H9 (cell line): ENCODE measurements around the gene DOCK9. TPM values are rescaled to one million over a fixed set of nuclear protein-coding genes. Genes with fewer than 3 reads are reported as not detected.

ENCODE experiments used
- DNase-seq: peaks from one replicate; pipeline ENCODE4 v3.0.0-alpha.2; 2017
- H2AFZ ChIP-seq: one replicate; pipeline ENCODE4 v1.6.1; 2013; ENCODE audit warnings: mild to moderate bottlenecking, low read length, control low read depth, moderate library complexity
- H2AK5ac ChIP-seq: 2 replicates; pipeline ENCODE4 v1.6.1; 2013; ENCODE audit warnings: low read length, control low read depth, mixed read lengths; ENCODE audit not compliant: insufficient read length
- H2BK120ac ChIP-seq: one replicate; pipeline ENCODE4 v1.6.1; 2013; ENCODE audit warnings: low read depth, mild to moderate bottlenecking, low read length, control low read depth, inconsistent platforms; ENCODE audit not compliant: poor library complexity, severe bottlenecking
- H2BK12ac ChIP-seq: 2 replicates; pipeline ENCODE4 v1.6.1; 2013; ENCODE audit warnings: low read length, control low read depth, mixed read lengths, low read depth; ENCODE audit not compliant: insufficient read length
- H2BK15ac ChIP-seq: 2 replicates; pipeline ENCODE4 v1.6.1; 2013; ENCODE audit warnings: low read depth, low read length, control low read depth
- H2BK20ac ChIP-seq: one replicate; pipeline ENCODE4 v1.6.1; 2013; ENCODE audit warnings: low read depth, mild to moderate bottlenecking, low read length, control low read depth, inconsistent platforms; ENCODE audit not compliant: poor library complexity, severe bottlenecking
- H2BK5ac ChIP-seq: 2 replicates; pipeline ENCODE4 v1.6.1; 2013; ENCODE audit warnings: low read length, control low read depth, mixed read lengths; ENCODE audit not compliant: insufficient read length
- H3K14ac ChIP-seq: 2 replicates; pipeline ENCODE4 v1.6.1; 2013; ENCODE audit warnings: low read length, control low read depth; ENCODE audit not compliant: insufficient read depth
- H3K18ac ChIP-seq: 2 replicates; pipeline ENCODE4 v1.6.1; 2013; ENCODE audit warnings: low read depth, mild to moderate bottlenecking, mixed read lengths, low read length, control low read depth; ENCODE audit not compliant: insufficient read length
- H3K23ac ChIP-seq: 2 replicates; pipeline ENCODE4 v1.6.1; 2013; ENCODE audit warnings: low read length, control low read depth, mixed read lengths, low read depth; ENCODE audit not compliant: insufficient read length
- H3K23me2 ChIP-seq: 2 replicates; pipeline ENCODE4 v1.6.1; 2013; ENCODE audit warnings: low read depth, mild to moderate bottlenecking, mixed read lengths, low read length, control low read depth; ENCODE audit not compliant: insufficient read length, poor library complexity, severe bottlenecking
- H3K27ac ChIP-seq: 2 replicates; pipeline ENCODE4 v1.5.1; 2013; ENCODE audit warnings: low read length, control low read depth, mixed read lengths, low read depth; ENCODE audit not compliant: insufficient read length
- H3K27me3 ChIP-seq: 2 replicates; pipeline ENCODE4 v1.6.1; 2013; ENCODE audit warnings: low read length, control low read depth, inconsistent platforms; ENCODE audit not compliant: insufficient read depth
- H3K4ac ChIP-seq: 2 replicates; pipeline ENCODE4 v1.6.1; 2013; ENCODE audit warnings: low read depth, mild to moderate bottlenecking, control low read depth, inconsistent platforms, low read length, moderate library complexity
- H3K4me1 ChIP-seq: 2 replicates; pipeline ENCODE4 v1.6.1; 2013; ENCODE audit warnings: low read length, control low read depth, inconsistent platforms; ENCODE audit not compliant: insufficient read depth
- H3K4me2 ChIP-seq: 2 replicates; pipeline ENCODE4 v1.6.1; 2013; ENCODE audit warnings: low read length, control low read depth, mixed read lengths; ENCODE audit not compliant: insufficient read length, insufficient read depth
- H3K56ac ChIP-seq: 2 replicates; pipeline ENCODE4 v1.6.1; 2013; ENCODE audit warnings: low read depth, mild to moderate bottlenecking, mixed read lengths, low read length, control low read depth; ENCODE audit not compliant: insufficient read length
- H3K79me1 ChIP-seq: 2 replicates; pipeline ENCODE4 v1.6.1; 2013; ENCODE audit warnings: low read depth, mild to moderate bottlenecking, moderate library complexity, low read length, control low read depth, inconsistent platforms; ENCODE audit not compliant: insufficient read depth, poor library complexity, severe bottlenecking
- H3K79me2 ChIP-seq: 2 replicates; pipeline ENCODE4 v1.6.1; 2013; ENCODE audit warnings: low read length, control low read depth, inconsistent platforms; ENCODE audit not compliant: insufficient read depth
- H3K9ac ChIP-seq: 2 replicates; pipeline ENCODE4 v1.6.1; 2013; ENCODE audit warnings: low read length, control low read depth, mixed read lengths; ENCODE audit not compliant: insufficient read length; ENCODE audit errors: extremely low read depth
- H3K9me3 ChIP-seq: one replicate; pipeline ENCODE4 v1.6.1; 2013; ENCODE audit warnings: low read depth, low read length, inconsistent platforms; ENCODE audit not compliant: control insufficient read depth
- H3T11ph ChIP-seq: one replicate; pipeline ENCODE4 v1.6.1; 2013; ENCODE audit warnings: mild to moderate bottlenecking, low read length, control low read depth, inconsistent platforms
- H4K20me1 ChIP-seq: one replicate; pipeline ENCODE4 v1.6.1; 2013; ENCODE audit not compliant: control insufficient read depth, insufficient read length, insufficient read depth
- H4K5ac ChIP-seq: 2 replicates; pipeline ENCODE4 v1.6.1; 2013; ENCODE audit warnings: low read depth, mild to moderate bottlenecking, mixed read lengths, low read length, control low read depth; ENCODE audit not compliant: insufficient read length
- H4K8ac ChIP-seq: replicated peaks from 2 replicates; pipeline ENCODE4 v1.6.1; 2013; ENCODE audit warnings: low read length, control low read depth, mixed read lengths, low read depth; ENCODE audit not compliant: insufficient read length
- H4K91ac ChIP-seq: 2 replicates; pipeline ENCODE4 v1.6.1; 2013; ENCODE audit warnings: low read depth, mild to moderate bottlenecking, moderate library complexity, mixed read lengths, low read length, control low read depth; ENCODE audit not compliant: insufficient read length
- H3K27ac Mint-ChIP-seq, 3 experiments: 2 replicates in 2 of 3; 3 replicates in 1 of 3; pipeline ENCODE4 v1.8.0; 2020 to 2021; ENCODE audit warnings: mixed read lengths in 3 of 3, mild to moderate bottlenecking in 1 of 3, moderate library complexity in 1 of 3
- H3K27me3 Mint-ChIP-seq: 2 replicates; pipeline ENCODE4 v1.8.0; 2021; ENCODE audit warnings: low read depth, mild to moderate bottlenecking, moderate library complexity, mixed read lengths
- H3K36me3 Mint-ChIP-seq, 3 experiments: 2 replicates in 2 of 3; 3 replicates in 1 of 3; pipeline ENCODE4 v1.8.0; 2020 to 2021; ENCODE audit warnings: low read depth in 3 of 3, mixed read lengths in 3 of 3; ENCODE audit not compliant: insufficient read depth in 1 of 3
- H3K4me1 Mint-ChIP-seq, 2 experiments: 2 replicates each; pipeline ENCODE4 v1.8.0; 2020; ENCODE audit warnings: mixed read lengths in 2 of 2
- H3K4me3 Mint-ChIP-seq, 2 experiments: 2 replicates in 1 of 2; 3 replicates in 1 of 2; pipeline ENCODE4 v1.8.0; 2020 to 2021; ENCODE audit warnings: mild to moderate bottlenecking in 2 of 2, mixed read lengths in 2 of 2, moderate library complexity in 1 of 2
- H3K9me3 Mint-ChIP-seq, 2 experiments: 2 replicates in 1 of 2; 3 replicates in 1 of 2; pipeline ENCODE4 v1.8.0; 2020; ENCODE audit warnings: mild to moderate bottlenecking in 2 of 2, mixed read lengths in 2 of 2, moderate library complexity in 1 of 2
- CTCF ChIP-seq: fragments of 200-600 bp; sonication (generic); conservative IDR thresholded peaks from 3 replicates; pipeline ENCODE4 v1.8.0; 2021; ENCODE audit warnings: antibody characterized with exemption, mild to moderate bottlenecking
- WGBS: extraction: QIAGEN DNeasy Blood & Tissue Kit; methylation state at CpG from one replicate; pipeline ENCODE4 v1.1.7; 2013; ENCODE audit warnings: missing lambda C conversion rate, low lambda C conversion rate, mixed read lengths; ENCODE audit not compliant: insufficient read length; ENCODE audit errors: extremely low coverage; 5-methylcytosine and 5-hydroxymethylcytosine counted together
- total RNA-seq: library from RNA; stranded (reverse); gene quantifications from 2 replicates; pipeline ENCODE4 v1.2.1, GENCODE V29; 2021

The DOCK9 gene
- total RNA-seq, 1 experiment from 2014 or later, result 23.0 TPM

GRCh38 chr13:98796798-98797197 is 181.1 kb downstream of the DOCK9 start:
- TF ChIP-seq CTCF, result no peak
- no peaks in the 10 kb centered on the region for H3K4me1 Mint-ChIP-seq
- no peak for DNase-seq

More at GRCh38 chr13:98796798-98797197, 181.1 kb downstream of the DOCK9 start:
- Histone ChIP-seq H2BK5ac (no peak overlapping the region), H4K8ac (no peak overlapping the region), H3K79me1 (no peaks in the 10 kb centered on the region), H3T11ph (no peak overlapping the region), H3K27ac (no peak overlapping the region), H4K20me1 (peaks cover 3% of the 10 kb centered on the region), H4K91ac (no peak overlapping the region), H2BK20ac (no peak overlapping the region), H3K9me3 (no peaks in the 10 kb centered on the region), H3K56ac (no peak overlapping the region), H3K23me2 (no peaks in the 10 kb centered on the region), H2BK120ac (no peak overlapping the region), H3K18ac (no peak overlapping the region), H2AK5ac (no peak overlapping the region), H2BK15ac (no peak overlapping the region), H3K4me1 (no peaks in the 10 kb centered on the region), H3K9ac (no peak overlapping the region), H3K23ac (no peak overlapping the region), H3K79me2 (no peaks in the 10 kb centered on the region), H2BK12ac (no peak overlapping the region), H3K14ac (no peak overlapping the region), H3K27me3 (no peaks in the 10 kb centered on the region), H3K4ac (no peak overlapping the region), H2AFZ (no peak overlapping the region), H4K5ac (no peak overlapping the region), H3K4me2 (no peak overlapping the region)
- H3K4me3 Mint-ChIP-seq, result no peak overlapping the region
- H3K36me3 Mint-ChIP-seq, result peaks cover 0 to 5% (median 5%) of the 10 kb centered on the region in 3 experiments; a peak in 4 of 7 replicates
- no peaks in the 10 kb centered on the region for H3K27me3 Mint-ChIP-seq
- no peak overlapping the region for H3K27ac Mint-ChIP-seq
- WGBS, result no CpG with 5 or more reads among the region's 10 CpGs
- no peaks in the 10 kb centered on the region for H3K9me3 Mint-ChIP-seq
